SK-N-SH treated with all-trans-retinoic acid at 6 μM for 48 hours (cell line): ENCODE results near the gene COL28A1.

Experiments
- ATAC-seq: fragments of 200-7000 bp; cut with Tn5 transposase; 3 replicates; pipeline ENCODE4 v1.9.1; 2020; ENCODE audit warnings: mild to moderate bottlenecking, moderate library complexity
- ARNTL ChIP-seq: fragments of 450-650 bp; formaldehyde crosslinking; IDR thresholded peaks from 2 replicates; pipeline ENCODE4 v1.5.0; 2020; ENCODE audit warnings: low read depth, mild to moderate bottlenecking, moderate library complexity, borderline replicate concordance
- BACH2 ChIP-seq: fragments of 250-450 bp; sonication (Bioruptor Pico); IDR thresholded peaks from 2 replicates; pipeline ENCODE4 v1.9.0; 2021; ENCODE audit warnings: mild to moderate bottlenecking, borderline replicate concordance
- CREB5 ChIP-seq: fragments of 250-450 bp; sonication (Bioruptor Pico); IDR thresholded peaks from 2 replicates; pipeline ENCODE4 v1.5.1; 2020; ENCODE audit warnings: low read depth, mild to moderate bottlenecking, moderate library complexity
- CSDC2 ChIP-seq: fragments of 250-450 bp; sonication (Bioruptor Pico); IDR thresholded peaks from 2 replicates; pipeline ENCODE4 v1.5.0; 2020; ENCODE audit warnings: mild to moderate bottlenecking, moderate library complexity
- CSRNP3 ChIP-seq: fragments of 250-450 bp; sonication (Bioruptor Pico); IDR thresholded peaks from 2 replicates; pipeline ENCODE4 v1.5.1; 2021; ENCODE audit warnings: mild to moderate bottlenecking, moderate library complexity
- ESRRG ChIP-seq: fragments of 250-450 bp; sonication (Bioruptor Pico); IDR thresholded peaks from 2 replicates; pipeline ENCODE4 v1.6.1; 2021; ENCODE audit warnings: mild to moderate bottlenecking
- GLIS3 ChIP-seq: fragments of 250-450 bp; sonication (Bioruptor Pico); IDR thresholded peaks from 2 replicates; pipeline ENCODE4 v1.5.0; 2020; ENCODE audit warnings: mild to moderate bottlenecking, moderate library complexity
- ISL1 ChIP-seq: fragments of 250-450 bp; sonication (Bioruptor Pico); IDR thresholded peaks from 2 replicates; pipeline ENCODE4 v2.1.2; 2022; ENCODE audit warnings: mild to moderate bottlenecking, moderate library complexity
- OSR1 ChIP-seq: fragments of 250-450 bp; sonication (Bioruptor Pico); IDR thresholded peaks from 2 replicates; pipeline ENCODE4 v1.8.0; 2022; ENCODE audit warnings: moderate library complexity, mild to moderate bottlenecking, inconsistent platforms
- PPARA ChIP-seq: fragments of 250-450 bp; sonication (Bioruptor Pico); IDR thresholded peaks from 2 replicates; pipeline ENCODE4 v1.5.0; 2020; ENCODE audit warnings: mild to moderate bottlenecking, borderline replicate concordance
- RARB ChIP-seq: fragments of 250-450 bp; sonication (Bioruptor Pico); IDR thresholded peaks from 2 replicates; pipeline ENCODE4 v1.8.0; 2021; ENCODE audit warnings: mild to moderate bottlenecking, moderate library complexity
- SNAI2 ChIP-seq: fragments of 250-450 bp; sonication (Bioruptor Pico); IDR thresholded peaks from 2 replicates; pipeline ENCODE4 v1.5.0; 2020; ENCODE audit warnings: mild to moderate bottlenecking, moderate library complexity
- TCF4 ChIP-seq: fragments of 250-450 bp; sonication (Bioruptor Pico); IDR thresholded peaks from 2 replicates; pipeline ENCODE4 v1.8.0; 2021; ENCODE audit warnings: mild to moderate bottlenecking, moderate library complexity, borderline replicate concordance
- TOX ChIP-seq: fragments of 250-450 bp; sonication (Bioruptor Pico); IDR thresholded peaks from 2 replicates; pipeline ENCODE4 v1.8.0; 2021; ENCODE audit warnings: mild to moderate bottlenecking, moderate library complexity, borderline replicate concordance
- ZC3H10 ChIP-seq: fragments of 250-450 bp; sonication (Bioruptor Pico); IDR thresholded peaks from 2 replicates; pipeline ENCODE4 v1.5.1; 2021; ENCODE audit warnings: mild to moderate bottlenecking, moderate library complexity
- ZFP3 ChIP-seq: fragments of 250-450 bp; sonication (Bioruptor Pico); IDR thresholded peaks from 2 replicates; pipeline ENCODE4 v1.5.0; 2020; ENCODE audit warnings: mild to moderate bottlenecking, moderate library complexity
- ZNF565 ChIP-seq: fragments of 450-650 bp; formaldehyde crosslinking; conservative IDR thresholded peaks from 2 replicates; pipeline ENCODE4 v1.5.0; 2020; ENCODE audit warnings: low read depth, mild to moderate bottlenecking, moderate library complexity
- ZNF70 ChIP-seq: fragments of 450-650 bp; formaldehyde crosslinking; IDR thresholded peaks from 2 replicates; pipeline ENCODE4 v1.5.0; 2020; ENCODE audit warnings: mild to moderate bottlenecking, moderate library complexity
- ZNF8 ChIP-seq: fragments of 450-650 bp; formaldehyde crosslinking; IDR thresholded peaks from 2 replicates; pipeline ENCODE4 v1.5.0; 2020; ENCODE audit warnings: mild to moderate bottlenecking, moderate library complexity
- TF ChIP-seq, protein P1 (sequence below): fragments of 250-450 bp; sonication (Bioruptor Pico); IDR thresholded peaks from 2 replicates; pipeline ENCODE4 v1.8.0; 2020; ENCODE audit warnings: mild to moderate bottlenecking, moderate library complexity, borderline replicate concordance

The COL28A1 gene

DNA sequence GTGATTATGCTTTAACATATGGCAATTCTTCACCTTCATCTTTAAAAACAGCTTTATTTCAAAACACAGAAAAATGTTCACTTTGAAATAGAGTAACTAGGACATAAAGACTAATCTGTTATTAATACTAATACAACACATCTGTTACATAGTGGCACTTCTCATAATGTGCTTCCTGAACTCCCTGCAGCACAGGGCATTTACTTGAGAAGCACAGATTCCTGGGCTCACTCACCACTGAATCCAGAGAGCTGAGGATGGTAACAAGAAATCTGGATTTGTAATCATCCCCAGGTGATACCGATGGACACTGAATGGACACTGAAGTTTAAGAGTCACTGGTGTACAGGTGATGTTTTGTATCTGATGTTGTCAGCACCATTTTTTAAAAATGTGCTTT, 96.1 kb downstream of the COL28A1 start:
- TF ChIP-seq SNAI2 (CRISPR knock-in tag), result no peak
- no peak for TF ChIP-seq PPARA (CRISPR knock-in tag)
- no peak for TF ChIP-seq ARNTL
- TF ChIP-seq CSDC2 (CRISPR knock-in tag), result no peak
- no peak for TF ChIP-seq RARB
- no peak for TF ChIP-seq TOX
- no peak for TF ChIP-seq CSRNP3
- TF ChIP-seq ZFP3 (CRISPR knock-in tag), result no peak
- no peak for TF ChIP-seq CREB5 (CRISPR knock-in tag)
- no peak for TF ChIP-seq ZNF8
- TF ChIP-seq TCF4 (CRISPR knock-in tag), result no peak
- TF ChIP-seq GLIS3 (CRISPR knock-in tag), result no peak
- TF ChIP-seq, protein P1, sequence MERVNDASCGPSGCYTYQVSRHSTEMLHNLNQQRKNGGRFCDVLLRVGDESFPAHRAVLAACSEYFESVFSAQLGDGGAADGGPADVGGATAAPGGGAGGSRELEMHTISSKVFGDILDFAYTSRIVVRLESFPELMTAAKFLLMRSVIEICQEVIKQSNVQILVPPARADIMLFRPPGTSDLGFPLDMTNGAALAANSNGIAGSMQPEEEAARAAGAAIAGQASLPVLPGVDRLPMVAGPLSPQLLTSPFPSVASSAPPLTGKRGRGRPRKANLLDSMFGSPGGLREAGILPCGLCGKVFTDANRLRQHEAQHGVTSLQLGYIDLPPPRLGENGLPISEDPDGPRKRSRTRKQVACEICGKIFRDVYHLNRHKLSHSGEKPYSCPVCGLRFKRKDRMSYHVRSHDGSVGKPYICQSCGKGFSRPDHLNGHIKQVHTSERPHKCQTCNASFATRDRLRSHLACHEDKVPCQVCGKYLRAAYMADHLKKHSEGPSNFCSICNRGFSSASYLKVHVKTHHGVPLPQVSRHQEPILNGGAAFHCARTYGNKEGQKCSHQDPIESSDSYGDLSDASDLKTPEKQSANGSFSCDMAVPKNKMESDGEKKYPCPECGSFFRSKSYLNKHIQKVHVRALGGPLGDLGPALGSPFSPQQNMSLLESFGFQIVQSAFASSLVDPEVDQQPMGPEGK (CRISPR knock-in tag), result no peak
- no peak for TF ChIP-seq ISL1 (CRISPR knock-in tag)
- no peak for TF ChIP-seq ZNF70 (CRISPR knock-in tag)
- peak; percentile 51 for ATAC-seq

DNA sequence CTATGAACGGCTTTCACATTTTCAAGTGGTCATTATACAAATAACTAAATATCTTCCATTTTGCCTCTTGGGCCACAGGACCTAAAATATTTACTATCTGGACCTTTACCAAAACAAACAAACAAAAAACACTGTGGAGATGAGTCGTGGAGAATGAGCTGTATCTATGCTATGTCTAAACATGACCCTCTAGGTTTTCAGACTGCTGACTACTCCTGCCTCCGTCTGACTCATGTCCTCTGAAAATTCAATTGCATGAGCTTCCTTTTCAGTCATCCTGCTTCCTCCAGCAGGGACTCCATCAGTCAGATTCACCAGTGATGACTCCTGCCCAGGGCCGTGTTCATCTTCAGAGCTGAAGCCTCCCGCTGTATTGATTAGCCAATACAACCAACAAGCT, 96.8 kb downstream of the COL28A1 start:
- ATAC-seq, result peak; percentile 99
- no peak for TF ChIP-seq BACH2 (CRISPR knock-in tag)
- TF ChIP-seq CSRNP3, result no peak
- no peak for TF ChIP-seq TOX
- no peak for TF ChIP-seq ESRRG (CRISPR knock-in tag)
- no peak for TF ChIP-seq CSDC2 (CRISPR knock-in tag)
- TF ChIP-seq ARNTL, result no peak
- no peak for TF ChIP-seq SNAI2 (CRISPR knock-in tag)
- TF ChIP-seq ZNF565 (CRISPR knock-in tag), result no peak
- no peak for TF ChIP-seq ZNF70 (CRISPR knock-in tag)
- TF ChIP-seq GLIS3 (CRISPR knock-in tag), result no peak
- no peak for TF ChIP-seq TCF4 (CRISPR knock-in tag)
- no peak for TF ChIP-seq RARB

DNA sequence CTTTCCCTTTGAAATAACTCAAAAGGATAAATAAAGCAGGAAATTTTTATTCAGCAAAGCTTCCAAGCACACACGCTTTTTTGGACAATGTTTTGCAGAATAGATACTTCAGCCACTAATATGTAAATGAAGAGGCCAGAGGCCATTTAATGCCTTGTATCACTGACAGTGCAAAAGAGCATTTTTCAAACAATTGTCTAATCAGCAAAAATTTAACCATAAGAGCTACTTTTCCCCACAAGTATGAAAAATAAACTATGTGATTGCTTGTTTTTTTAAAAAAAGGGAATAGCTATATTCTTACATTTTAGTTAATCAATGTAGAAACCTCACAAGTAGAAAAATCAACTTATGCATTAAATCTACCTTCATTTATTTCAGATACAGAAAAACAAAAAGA, 99.7 kb downstream of the COL28A1 start:
- no peak for ATAC-seq
- no peak for TF ChIP-seq ZNF70 (CRISPR knock-in tag)
- TF ChIP-seq OSR1 (CRISPR knock-in tag), result no peak
- TF ChIP-seq, protein P1 (CRISPR knock-in tag), result no peak
- TF ChIP-seq ZFP3 (CRISPR knock-in tag), result no peak
- no peak for TF ChIP-seq ZNF8
- TF ChIP-seq RARB, result no peak
- no peak for TF ChIP-seq CSRNP3
- TF ChIP-seq ZC3H10 (CRISPR knock-in tag), result no peak
- no peak for TF ChIP-seq GLIS3 (CRISPR knock-in tag)
- no peak for TF ChIP-seq ISL1 (CRISPR knock-in tag)
